K562 (cell line): Measurements from ENCODE around the gene ANKRD27. TPM values are rescaled to one million over a fixed set of nuclear protein-coding genes. Genes with fewer than 3 reads are reported as not detected.

Experiments
- C11orf30 ChIP-seq: fragments of 450-650 bp; IDR thresholded peaks from 2 replicates; pipeline ENCODE4 v1.6.1; 2016; ENCODE audit warnings: low read depth, mild to moderate bottlenecking
- HEY1 ChIP-seq: fragments of 250-450 bp; sonication (Bioruptor Pico); IDR thresholded peaks from 2 replicates; pipeline ENCODE4 v1.5.0; 2020; ENCODE audit warnings: mild to moderate bottlenecking, moderate library complexity, borderline replicate concordance
- JUN ChIP-seq, 2 experiments: sonication (generic) in 1 of 2; formaldehyde crosslinking in 1 of 2; IDR thresholded peaks; 2 replicates each; pipeline versions ENCODE4 v1.6.1 to v1.8.0; 2012 to 2022; ENCODE audit warnings: borderline replicate concordance in 2 of 2, mild to moderate bottlenecking in 2 of 2, improper control_type of control experiment in 1 of 2, low read depth in 1 of 2, low read length in 1 of 2, missing genetic modification reagents in 1 of 2
- MBD2 ChIP-seq: sonication (generic); IDR thresholded peaks from 2 replicates; pipeline ENCODE4 v1.6.1; 2016; ENCODE audit warnings: low read depth, borderline replicate concordance
- RAD21 ChIP-seq, 2 experiments: fragments of 250-450 bp in 1 of 2; fragments of 450-650 bp in 1 of 2; sonication (Bioruptor Pico) in 1 of 2; formaldehyde crosslinking in 1 of 2; IDR thresholded peaks in 1 of 2; conservative IDR thresholded peaks in 1 of 2; 2 replicates each; pipeline versions ENCODE4 v1.4.0 to v1.8.0; 2020 to 2022; ENCODE audit warnings: mild to moderate bottlenecking in 2 of 2, moderate library complexity in 1 of 2
- SMAD2 ChIP-seq: fragments of 150-350 bp; IDR thresholded peaks from 2 replicates; pipeline ENCODE4 v1.6.1; 2014; ENCODE audit warnings: low read depth, mild to moderate bottlenecking, low read length
- ZKSCAN1 ChIP-seq: fragments of 150-350 bp; IDR thresholded peaks from 2 replicates; pipeline ENCODE4 v1.6.1; 2016; ENCODE audit warnings: low read depth, low read length
- ZZZ3 ChIP-seq: fragments of 450-650 bp; IDR thresholded peaks from 2 replicates; pipeline ENCODE4 v1.6.1; 2016; ENCODE audit warnings: antibody characterized with exemption, mild to moderate bottlenecking, moderate library complexity
- polyA plus RNA-seq, 8 experiments: library from polyadenylated mRNA; depleted of rRNA in 4 of 8; stranded (reverse) in 5 of 8; unstranded in 3 of 8; fragments of >200 nt; fragmentation: Nextera tagmentation in 2 of 8; fragmentation: Illumina TruSeq in 1 of 8; extraction: Ambion mirVana in 2 of 8; extraction: Trizol in 1 of 8; gene quantifications; 2 replicates each; pipeline versions ENCODE4 v1.2.1 to v1.2.3, GENCODE V29; 2011 to 2014; ENCODE audit warnings: inconsistent platforms in 1 of 8, missing spikeins in 1 of 8
- total RNA-seq, 7 experiments: library from RNA; depleted of rRNA in 6 of 7; stranded (reverse); fragments of >200 nt in 6 of 7; fragmentation: Illumina TruSeq in 2 of 7; extraction: Trizol in 2 of 7; gene quantifications; 2 replicates each; pipeline versions ENCODE4 v1.2.1 to v1.2.3, GENCODE V29; 2011 to 2021; ENCODE audit warnings: low replicate concordance in 1 of 7
- TF ChIP-seq, protein P1 (sequence below): fragments of 450-650 bp; IDR thresholded peaks from 2 replicates; pipeline ENCODE4 v1.6.1; 2016; ENCODE audit warnings: low read depth
- TF ChIP-seq, protein P2 (sequence below): fragments of 250-450 bp; sonication (Bioruptor Pico); IDR thresholded peaks from 2 replicates; pipeline ENCODE4 v1.8.0; 2022; ENCODE audit warnings: inconsistent platforms, mild to moderate bottlenecking, moderate library complexity, borderline replicate concordance
- TF ChIP-seq, protein P3 (sequence below): sonication (generic); formaldehyde crosslinking; IDR thresholded peaks from 2 replicates; pipeline ENCODE4 v1.8.1; 2022; ENCODE audit warnings: missing genetic modification reagents
- TF ChIP-seq, protein P4 (sequence below): fragments of 250-450 bp; sonication (Bioruptor Pico); IDR thresholded peaks from 2 replicates; pipeline ENCODE4 v1.8.0; 2021; ENCODE audit warnings: borderline replicate concordance, mild to moderate bottlenecking, moderate library complexity; ENCODE audit not compliant: poor library complexity, severe bottlenecking

Gene ANKRD27
- total and polyA plus RNA-seq, 9 of the 15 experiments (the other 6 are each of a cell fraction or from before 2014, with no cell fraction given): 5.3 to 71.3 (median 54.2) TPM

DNA sequence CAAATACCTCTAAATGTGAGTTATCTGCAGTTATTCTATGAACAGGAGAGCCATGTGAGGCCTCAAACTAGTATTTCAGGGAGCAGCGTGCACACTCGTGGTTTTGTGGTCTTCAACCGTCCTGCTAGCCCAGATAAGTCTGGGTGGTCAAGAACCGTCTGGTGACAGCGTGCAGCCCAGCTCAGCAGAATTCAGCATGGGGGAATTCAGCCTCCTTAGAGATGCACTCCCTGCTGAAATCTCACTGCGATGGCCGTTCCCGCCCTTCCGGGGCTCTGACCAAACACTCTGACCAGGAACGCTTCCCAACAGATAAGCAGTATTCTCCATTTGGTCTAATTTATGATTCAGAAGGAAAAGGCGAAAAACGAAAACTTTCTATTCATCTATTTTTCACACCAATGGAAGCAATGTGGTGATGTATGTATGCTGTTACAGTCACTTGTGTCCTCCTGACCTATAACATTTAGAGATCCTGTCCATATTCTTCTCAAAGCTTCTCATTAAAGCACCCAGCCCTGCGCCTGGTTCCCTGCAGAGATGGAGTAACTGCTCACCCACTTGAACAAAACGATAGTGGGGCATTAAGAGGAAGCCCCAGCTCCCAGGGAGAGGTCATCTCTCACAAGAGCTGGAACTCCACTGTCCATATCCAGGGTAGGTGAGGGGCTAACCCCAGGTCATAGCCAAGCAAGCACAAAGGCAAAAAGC lies 2.9 kb downstream of the ANKRD27 start (continued):
- TF ChIP-seq, protein P1, sequence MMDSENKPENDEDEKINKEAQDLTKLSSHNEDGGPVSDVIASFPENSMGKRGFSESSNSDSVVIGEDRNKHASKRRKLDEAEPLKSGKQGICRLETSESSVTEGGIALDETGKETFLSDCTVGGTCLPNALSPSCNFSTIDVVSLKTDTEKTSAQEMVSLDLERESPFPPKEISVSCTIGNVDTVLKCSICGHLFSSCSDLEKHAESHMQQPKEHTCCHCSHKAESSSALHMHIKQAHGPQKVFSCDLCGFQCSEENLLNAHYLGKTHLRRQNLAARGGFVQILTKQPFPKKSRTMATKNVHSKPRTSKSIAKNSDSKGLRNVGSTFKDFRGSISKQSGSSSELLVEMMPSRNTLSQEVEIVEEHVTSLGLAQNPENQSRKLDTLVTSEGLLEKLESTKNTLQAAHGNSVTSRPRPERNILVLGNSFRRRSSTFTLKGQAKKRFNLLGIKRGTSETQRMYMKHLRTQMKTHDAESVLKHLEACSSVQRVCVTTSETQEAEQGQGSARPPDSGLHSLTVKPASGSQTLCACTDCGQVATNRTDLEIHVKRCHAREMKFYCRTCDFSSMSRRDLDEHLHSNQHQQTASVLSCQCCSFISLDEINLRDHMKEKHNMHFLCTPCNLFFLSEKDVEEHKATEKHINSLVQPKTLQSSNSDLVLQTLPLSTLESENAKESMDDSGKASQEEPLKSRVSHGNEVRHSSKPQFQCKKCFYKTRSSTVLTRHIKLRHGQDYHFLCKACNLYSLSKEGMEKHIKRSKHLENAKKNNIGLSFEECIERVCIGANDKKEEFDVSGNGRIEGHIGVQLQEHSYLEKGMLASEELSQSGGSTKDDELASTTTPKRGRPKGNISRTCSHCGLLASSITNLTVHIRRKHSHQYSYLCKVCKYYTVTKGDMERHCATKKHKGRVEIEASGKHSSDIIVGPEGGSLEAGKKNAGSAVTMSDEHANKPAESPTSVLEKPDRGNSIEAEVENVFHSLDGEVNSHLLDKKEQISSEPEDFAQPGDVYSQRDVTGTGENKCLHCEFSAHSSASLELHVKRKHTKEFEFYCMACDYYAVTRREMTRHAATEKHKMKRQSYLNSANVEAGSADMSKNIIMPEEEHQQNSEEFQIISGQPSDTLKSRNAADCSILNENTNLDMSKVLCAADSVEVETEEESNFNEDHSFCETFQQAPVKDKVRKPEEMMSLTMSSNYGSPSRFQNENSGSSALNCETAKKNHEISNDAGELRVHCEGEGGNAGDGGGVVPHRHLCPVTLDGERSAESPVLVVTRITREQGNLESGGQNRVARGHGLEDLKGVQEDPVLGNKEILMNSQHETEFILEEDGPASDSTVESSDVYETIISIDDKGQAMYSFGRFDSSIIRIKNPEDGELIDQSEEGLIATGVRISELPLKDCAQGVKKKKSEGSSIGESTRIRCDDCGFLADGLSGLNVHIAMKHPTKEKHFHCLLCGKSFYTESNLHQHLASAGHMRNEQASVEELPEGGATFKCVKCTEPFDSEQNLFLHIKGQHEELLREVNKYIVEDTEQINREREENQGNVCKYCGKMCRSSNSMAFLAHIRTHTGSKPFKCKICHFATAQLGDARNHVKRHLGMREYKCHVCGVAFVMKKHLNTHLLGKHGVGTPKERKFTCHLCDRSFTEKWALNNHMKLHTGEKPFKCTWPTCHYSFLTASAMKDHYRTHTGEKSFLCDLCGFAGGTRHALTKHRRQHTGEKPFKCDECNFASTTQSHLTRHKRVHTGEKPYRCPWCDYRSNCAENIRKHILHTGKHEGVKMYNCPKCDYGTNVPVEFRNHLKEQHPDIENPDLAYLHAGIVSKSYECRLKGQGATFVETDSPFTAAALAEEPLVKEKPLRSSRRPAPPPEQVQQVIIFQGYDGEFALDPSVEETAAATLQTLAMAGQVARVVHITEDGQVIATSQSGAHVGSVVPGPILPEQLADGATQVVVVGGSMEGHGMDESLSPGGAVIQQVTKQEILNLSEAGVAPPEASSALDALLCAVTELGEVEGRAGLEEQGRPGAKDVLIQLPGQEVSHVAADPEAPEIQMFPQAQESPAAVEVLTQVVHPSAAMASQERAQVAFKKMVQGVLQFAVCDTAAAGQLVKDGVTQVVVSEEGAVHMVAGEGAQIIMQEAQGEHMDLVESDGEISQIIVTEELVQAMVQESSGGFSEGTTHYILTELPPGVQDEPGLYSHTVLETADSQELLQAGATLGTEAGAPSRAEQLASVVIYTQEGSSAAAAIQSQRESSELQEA: no peak
- TF ChIP-seq, protein P2, sequence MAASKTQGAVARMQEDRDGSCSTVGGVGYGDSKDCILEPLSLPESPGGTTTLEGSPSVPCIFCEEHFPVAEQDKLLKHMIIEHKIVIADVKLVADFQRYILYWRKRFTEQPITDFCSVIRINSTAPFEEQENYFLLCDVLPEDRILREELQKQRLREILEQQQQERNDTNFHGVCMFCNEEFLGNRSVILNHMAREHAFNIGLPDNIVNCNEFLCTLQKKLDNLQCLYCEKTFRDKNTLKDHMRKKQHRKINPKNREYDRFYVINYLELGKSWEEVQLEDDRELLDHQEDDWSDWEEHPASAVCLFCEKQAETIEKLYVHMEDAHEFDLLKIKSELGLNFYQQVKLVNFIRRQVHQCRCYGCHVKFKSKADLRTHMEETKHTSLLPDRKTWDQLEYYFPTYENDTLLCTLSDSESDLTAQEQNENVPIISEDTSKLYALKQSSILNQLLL (CRISPR knock-in tag): no peak
- TF ChIP-seq ZKSCAN1 (peak; percentile 67; the same call in 1 of the 2 replicates), ZZZ3 (no peak), JUN (IDR thresholded peaks at IDR 0.05; ENCODE audit: borderline replicate concordance, low read depth, low read length) (peak; percentile 63; the same call in 1 of the 2 replicates), JUN (CRISPR knock-in tag; IDR thresholded peaks at IDR 0.05; ENCODE audit: borderline replicate concordance) (no peak), SMAD2 (no peak), RAD21 (CRISPR knock-in tag; conservative IDR thresholded peaks at IDR 0.05 in 1 of 2, IDR thresholded peaks at IDR 0.05 in 1 of 2) (peak in 1 of 2 experiments; percentile 23; a peak in 2 of 4 replicates), C11orf30 (peak; percentile 84), MBD2 (peak; percentile 46; the same call in 1 of the 2 replicates), HEY1 (CRISPR knock-in tag) (peak; percentile 87; the same call in 1 of the 2 replicates)
- TF ChIP-seq, protein P3, sequence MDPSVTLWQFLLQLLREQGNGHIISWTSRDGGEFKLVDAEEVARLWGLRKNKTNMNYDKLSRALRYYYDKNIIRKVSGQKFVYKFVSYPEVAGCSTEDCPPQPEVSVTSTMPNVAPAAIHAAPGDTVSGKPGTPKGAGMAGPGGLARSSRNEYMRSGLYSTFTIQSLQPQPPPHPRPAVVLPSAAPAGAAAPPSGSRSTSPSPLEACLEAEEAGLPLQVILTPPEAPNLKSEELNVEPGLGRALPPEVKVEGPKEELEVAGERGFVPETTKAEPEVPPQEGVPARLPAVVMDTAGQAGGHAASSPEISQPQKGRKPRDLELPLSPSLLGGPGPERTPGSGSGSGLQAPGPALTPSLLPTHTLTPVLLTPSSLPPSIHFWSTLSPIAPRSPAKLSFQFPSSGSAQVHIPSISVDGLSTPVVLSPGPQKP (CRISPR knock-in tag): no peak
- TF ChIP-seq, protein P4, sequence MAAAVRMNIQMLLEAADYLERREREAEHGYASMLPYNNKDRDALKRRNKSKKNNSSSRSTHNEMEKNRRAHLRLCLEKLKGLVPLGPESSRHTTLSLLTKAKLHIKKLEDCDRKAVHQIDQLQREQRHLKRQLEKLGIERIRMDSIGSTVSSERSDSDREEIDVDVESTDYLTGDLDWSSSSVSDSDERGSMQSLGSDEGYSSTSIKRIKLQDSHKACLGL: no peak
